SK-N-SH (cell line): ENCODE measurements around the gene ZNF14.

Experiments used
- CHD2 ChIP-seq: fragments of 150-350 bp; IDR thresholded peaks from 2 replicates; pipeline ENCODE4 v1.6.1; 2018; ENCODE audit warnings: low read length; ENCODE audit not compliant: partially characterized antibody
- FOXJ3 ChIP-seq: sonication (generic); formaldehyde crosslinking; IDR thresholded peaks from 2 replicates; pipeline ENCODE4 v1.5.1; 2020; ENCODE audit warnings: mild to moderate bottlenecking, missing genetic modification reagents
- JUND ChIP-seq: IDR thresholded peaks from 2 replicates; pipeline ENCODE4 v1.4.0; 2012
- NRF1 ChIP-seq: IDR thresholded peaks from 2 replicates; pipeline ENCODE4 v1.6.1; 2012; ENCODE audit warnings: low read depth, mild to moderate bottlenecking, low read length
- TAF1 ChIP-seq: IDR thresholded peaks from 2 replicates; pipeline ENCODE4 v1.6.1; 2012; ENCODE audit warnings: low read depth, mild to moderate bottlenecking, low read length, moderate library complexity, borderline replicate concordance
- TF ChIP-seq, protein P1 (sequence below): fragments of 200-600 bp; sonication (generic); IDR thresholded peaks from 2 replicates; pipeline ENCODE4 v1.6.1; 2017; ENCODE audit warnings: antibody characterized with exemption, mild to moderate bottlenecking, moderate library complexity
- TF ChIP-seq, protein P2 (sequence below): IDR thresholded peaks from 2 replicates; pipeline ENCODE4 v1.6.1; 2012; ENCODE audit warnings: mild to moderate bottlenecking, low read depth, low read length, moderate library complexity
- TF ChIP-seq, protein P3 (sequence below): IDR thresholded peaks from 2 replicates; pipeline ENCODE4 v1.4.0; 2012; ENCODE audit warnings: low read depth, borderline replicate concordance

DNA sequence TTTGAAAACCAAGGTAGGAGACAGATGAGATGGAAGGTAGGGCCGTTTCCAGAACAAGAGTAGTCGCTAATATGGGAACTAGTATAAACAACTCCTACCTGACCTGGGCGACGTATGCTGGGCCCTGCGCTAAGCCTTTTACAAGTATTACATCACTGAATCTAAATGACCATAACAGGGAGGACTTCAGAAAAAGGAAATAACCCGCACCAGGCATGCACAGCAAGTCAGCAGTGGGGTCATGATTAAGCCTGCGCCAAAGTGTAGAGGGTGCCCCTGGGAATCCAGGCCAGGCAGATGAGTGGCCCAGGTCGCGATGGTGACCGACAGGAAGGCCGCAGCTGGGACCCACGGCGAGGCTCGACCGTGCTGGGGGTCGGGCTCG is 70.0 kb downstream of the ZNF14 start:
- TF ChIP-seq, protein P1, sequence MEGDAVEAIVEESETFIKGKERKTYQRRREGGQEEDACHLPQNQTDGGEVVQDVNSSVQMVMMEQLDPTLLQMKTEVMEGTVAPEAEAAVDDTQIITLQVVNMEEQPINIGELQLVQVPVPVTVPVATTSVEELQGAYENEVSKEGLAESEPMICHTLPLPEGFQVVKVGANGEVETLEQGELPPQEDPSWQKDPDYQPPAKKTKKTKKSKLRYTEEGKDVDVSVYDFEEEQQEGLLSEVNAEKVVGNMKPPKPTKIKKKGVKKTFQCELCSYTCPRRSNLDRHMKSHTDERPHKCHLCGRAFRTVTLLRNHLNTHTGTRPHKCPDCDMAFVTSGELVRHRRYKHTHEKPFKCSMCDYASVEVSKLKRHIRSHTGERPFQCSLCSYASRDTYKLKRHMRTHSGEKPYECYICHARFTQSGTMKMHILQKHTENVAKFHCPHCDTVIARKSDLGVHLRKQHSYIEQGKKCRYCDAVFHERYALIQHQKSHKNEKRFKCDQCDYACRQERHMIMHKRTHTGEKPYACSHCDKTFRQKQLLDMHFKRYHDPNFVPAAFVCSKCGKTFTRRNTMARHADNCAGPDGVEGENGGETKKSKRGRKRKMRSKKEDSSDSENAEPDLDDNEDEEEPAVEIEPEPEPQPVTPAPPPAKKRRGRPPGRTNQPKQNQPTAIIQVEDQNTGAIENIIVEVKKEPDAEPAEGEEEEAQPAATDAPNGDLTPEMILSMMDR, result no peak
- no peak for TF ChIP-seq FOXJ3 (CRISPR knock-in tag)
- TF ChIP-seq, protein P2, sequence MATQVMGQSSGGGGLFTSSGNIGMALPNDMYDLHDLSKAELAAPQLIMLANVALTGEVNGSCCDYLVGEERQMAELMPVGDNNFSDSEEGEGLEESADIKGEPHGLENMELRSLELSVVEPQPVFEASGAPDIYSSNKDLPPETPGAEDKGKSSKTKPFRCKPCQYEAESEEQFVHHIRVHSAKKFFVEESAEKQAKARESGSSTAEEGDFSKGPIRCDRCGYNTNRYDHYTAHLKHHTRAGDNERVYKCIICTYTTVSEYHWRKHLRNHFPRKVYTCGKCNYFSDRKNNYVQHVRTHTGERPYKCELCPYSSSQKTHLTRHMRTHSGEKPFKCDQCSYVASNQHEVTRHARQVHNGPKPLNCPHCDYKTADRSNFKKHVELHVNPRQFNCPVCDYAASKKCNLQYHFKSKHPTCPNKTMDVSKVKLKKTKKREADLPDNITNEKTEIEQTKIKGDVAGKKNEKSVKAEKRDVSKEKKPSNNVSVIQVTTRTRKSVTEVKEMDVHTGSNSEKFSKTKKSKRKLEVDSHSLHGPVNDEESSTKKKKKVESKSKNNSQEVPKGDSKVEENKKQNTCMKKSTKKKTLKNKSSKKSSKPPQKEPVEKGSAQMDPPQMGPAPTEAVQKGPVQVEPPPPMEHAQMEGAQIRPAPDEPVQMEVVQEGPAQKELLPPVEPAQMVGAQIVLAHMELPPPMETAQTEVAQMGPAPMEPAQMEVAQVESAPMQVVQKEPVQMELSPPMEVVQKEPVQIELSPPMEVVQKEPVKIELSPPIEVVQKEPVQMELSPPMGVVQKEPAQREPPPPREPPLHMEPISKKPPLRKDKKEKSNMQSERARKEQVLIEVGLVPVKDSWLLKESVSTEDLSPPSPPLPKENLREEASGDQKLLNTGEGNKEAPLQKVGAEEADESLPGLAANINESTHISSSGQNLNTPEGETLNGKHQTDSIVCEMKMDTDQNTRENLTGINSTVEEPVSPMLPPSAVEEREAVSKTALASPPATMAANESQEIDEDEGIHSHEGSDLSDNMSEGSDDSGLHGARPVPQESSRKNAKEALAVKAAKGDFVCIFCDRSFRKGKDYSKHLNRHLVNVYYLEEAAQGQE, result no peak; the same call in 1 of the 2 replicates
- no peak for TF ChIP-seq JUND
- no peak for TF ChIP-seq CHD2
- TF ChIP-seq NRF1, result no peak
- TF ChIP-seq, protein P3, sequence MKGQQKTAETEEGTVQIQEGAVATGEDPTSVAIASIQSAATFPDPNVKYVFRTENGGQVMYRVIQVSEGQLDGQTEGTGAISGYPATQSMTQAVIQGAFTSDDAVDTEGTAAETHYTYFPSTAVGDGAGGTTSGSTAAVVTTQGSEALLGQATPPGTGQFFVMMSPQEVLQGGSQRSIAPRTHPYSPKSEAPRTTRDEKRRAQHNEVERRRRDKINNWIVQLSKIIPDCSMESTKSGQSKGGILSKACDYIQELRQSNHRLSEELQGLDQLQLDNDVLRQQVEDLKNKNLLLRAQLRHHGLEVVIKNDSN, result no peak
- TF ChIP-seq TAF1, result no peak
